ENCODE measurements around the gene KIF5B.
A peak's percentile ranks its signal among the peaks of the same experiment; 100 is the strongest.
"Not testable (repeated sequence)": the region's sequence is repeated elsewhere in the genome, so short reads cannot be mapped to it uniquely, and the experiment has no call there.

The KIF5B gene

GRCh38 chr10:32005050-32005449, 51.2 kb downstream of the KIF5B start:
- DNase-seq, result no peak

- DNase-seq, result no peak
Observed at GRCh38 chr10:32004161-32004591, 52.0 kb downstream of the KIF5B start.

- no peak for DNase-seq
Observed at GRCh38 chr10:32002531-32002930, 53.7 kb downstream of the KIF5B start.

GRCh38 chr10:32000937-32001336, 55.3 kb downstream of the KIF5B start:
- DNase-seq, result peak; percentile 77

GRCh38 chr10:31999836-32000235, 56.4 kb downstream of the KIF5B start:
- no peak for DNase-seq

- DNase-seq, result no peak
Observed at GRCh38 chr10:31999070-31999660, 57.1 kb downstream of the KIF5B start.

GRCh38 chr10:31994926-31995325, 61.3 kb downstream of the KIF5B start:
- no peak for DNase-seq

GRCh38 chr10:31990937-31991336, 65.3 kb downstream of the KIF5B start:
- DNase-seq, result no peak

GRCh38 chr10:31987786-31988185, 68.4 kb downstream of the KIF5B start:
- DNase-seq, result not testable (repeated sequence)

GRCh38 chr10:31982111-31982510, 74.1 kb downstream of the KIF5B start:
- no peak for DNase-seq

- no peak for DNase-seq
Observed at GRCh38 chr10:31980471-31980870, 75.8 kb downstream of the KIF5B start.

GRCh38 chr10:31979071-31979470, 77.2 kb downstream of the KIF5B start:
- not testable (repeated sequence) for DNase-seq

GRCh38 chr10:31978156-31978483, 78.1 kb downstream of the KIF5B start:
- DNase-seq, result no peak

- DNase-seq, result peak; percentile 49
Observed at GRCh38 chr10:31977440-31978155, 78.6 kb downstream of the KIF5B start.

- DNase-seq, result no peak
Observed at GRCh38 chr10:31975157-31975765, 81.0 kb downstream of the KIF5B start.

GRCh38 chr10:31974434-31975124, 81.6 kb downstream of the KIF5B start:
- DNase-seq, result no peak

- DNase-seq, result no peak
Observed at GRCh38 chr10:31972519-31973041, 83.6 kb downstream of the KIF5B start.

GRCh38 chr10:31969847-31970246, 86.4 kb downstream of the KIF5B start:
- not testable (repeated sequence) for DNase-seq

- no peak for DNase-seq
Observed at GRCh38 chr10:31963589-31963980, 92.6 kb downstream of the KIF5B start.

- DNase-seq, result no peak
Observed at GRCh38 chr10:31962826-31963588, 93.2 kb downstream of the KIF5B start.

GRCh38 chr10:31961277-31962074, 94.7 kb downstream of the KIF5B start:
- DNase-seq, result no peak

Measured in kidney glomerular epithelial cell (primary cell).